Endometrial microvascular endothelial cells (primary cell): ENCODE measurements around the gene PDZK1IP1. TPM values are rescaled to one million over a fixed set of nuclear protein-coding genes. Genes with fewer than 3 reads are reported as not detected.

Experiments
- in situ Hi-C: cut with HindIII; loops from 2 replicates; pipeline ENCODE4 v1.10.0; 2017; ENCODE audit warnings: low sequenced_read_pairs, low pct_unique_long_range_greater_than_20kb; ENCODE audit errors: inconsistent ontology term
- total RNA-seq: library from RNA; depleted of rRNA; stranded (reverse); fragments of >200 nt; gene quantifications from one replicate; pipeline ENCODE4 v1.2.3, GENCODE V29; 2015; ENCODE audit errors: inconsistent ontology term

PDZK1IP1 gene
- total RNA-seq, 1 donor from 2014 or later, result not detected

GRCh38 chr1:47224676-47225399 lies 35.0 kb upstream of the PDZK1IP1 start:
- in situ Hi-C loops, result no loop called here

DNA sequence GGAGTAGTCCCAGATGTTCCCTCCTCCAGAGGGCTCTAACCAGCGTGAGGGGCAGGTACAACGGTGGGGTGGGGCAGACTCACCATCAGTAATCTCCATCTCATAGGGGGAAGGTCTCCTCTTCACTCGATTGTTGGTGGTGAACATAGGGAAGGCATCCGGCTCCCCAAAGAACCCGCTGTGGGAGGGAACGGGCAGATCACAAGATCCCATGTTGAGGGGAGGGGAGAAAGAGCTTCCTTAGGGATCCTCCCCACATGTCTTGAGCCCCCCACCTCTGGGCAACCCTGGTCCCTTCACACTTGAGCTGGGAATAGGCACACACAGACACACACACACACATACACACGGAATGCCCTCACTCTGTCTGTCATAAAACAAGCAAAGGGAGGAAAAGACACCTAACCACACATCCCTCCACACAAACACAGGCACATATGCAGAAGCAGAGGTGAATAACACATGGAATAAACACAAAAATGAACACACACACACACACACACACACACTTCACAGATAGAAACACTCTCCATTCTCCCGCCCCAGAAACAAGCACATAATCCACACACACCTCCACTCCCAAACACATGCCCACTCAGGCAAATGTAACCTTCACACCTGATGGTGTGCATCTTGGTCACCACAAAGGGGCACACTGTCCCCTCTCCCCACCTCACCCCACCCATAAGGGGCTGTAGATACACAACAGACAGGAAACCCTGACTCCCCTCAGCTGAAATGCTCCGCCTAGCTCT lies 34.3 kb upstream of the PDZK1IP1 start:
- in situ Hi-C loops, result no loop called here

GRCh38 chr1:47223174-47223920 lies 33.5 kb upstream of the PDZK1IP1 start:
- in situ Hi-C loops, result no loop called here

DNA sequence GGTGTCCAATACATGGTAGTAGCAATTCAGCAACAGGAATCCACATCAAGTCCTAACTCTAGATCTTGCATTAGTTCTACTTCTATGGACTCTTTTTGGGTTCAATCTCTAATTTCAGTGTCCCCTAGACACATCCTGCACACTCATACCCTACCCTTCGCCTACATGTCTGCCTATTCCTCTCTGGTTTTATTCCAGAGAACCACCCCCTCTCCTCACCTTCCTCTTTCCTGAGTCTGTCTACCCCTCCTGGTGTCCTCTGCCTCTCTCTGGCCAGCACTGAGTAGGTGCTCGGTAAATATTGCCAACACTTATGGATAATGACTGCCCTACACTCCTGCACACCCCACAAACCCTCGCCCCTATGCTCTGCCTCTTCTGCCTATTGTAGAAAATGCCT lies 32.6 kb upstream of the PDZK1IP1 start:
- in situ Hi-C loops, result no loop called here

DNA sequence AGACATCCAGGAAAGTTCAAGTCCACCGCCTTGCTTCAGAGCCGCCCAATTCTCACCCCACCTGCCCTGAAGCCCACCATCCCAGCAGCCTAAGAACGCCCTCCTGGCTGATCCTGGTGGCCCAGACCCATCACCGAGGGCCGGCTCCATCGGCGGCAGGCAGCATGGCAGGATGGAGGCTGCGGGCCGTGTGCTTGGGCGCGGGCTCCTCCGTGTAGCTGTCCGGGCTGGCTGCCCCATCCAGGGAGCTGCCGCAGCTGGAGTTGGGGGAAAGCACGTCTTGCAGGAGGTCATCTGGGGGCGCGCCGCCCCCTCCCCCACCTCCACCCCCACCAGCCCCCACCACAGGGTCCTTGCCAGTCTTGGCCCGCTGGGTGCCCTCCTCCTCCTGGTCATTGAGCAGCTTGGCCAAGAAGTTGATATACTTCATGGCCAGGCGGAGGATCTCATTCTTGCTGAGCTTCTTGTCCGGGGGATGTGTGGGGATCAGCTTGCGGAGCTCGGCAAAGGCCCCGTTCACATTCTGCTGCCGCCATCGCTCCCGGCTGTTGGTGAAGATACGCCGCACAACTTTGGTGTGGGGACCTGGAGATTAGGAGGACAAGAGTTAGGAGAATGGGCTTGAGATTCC lies 29.9 kb upstream of the PDZK1IP1 start:
- in situ Hi-C loops, result no loop called here

DNA sequence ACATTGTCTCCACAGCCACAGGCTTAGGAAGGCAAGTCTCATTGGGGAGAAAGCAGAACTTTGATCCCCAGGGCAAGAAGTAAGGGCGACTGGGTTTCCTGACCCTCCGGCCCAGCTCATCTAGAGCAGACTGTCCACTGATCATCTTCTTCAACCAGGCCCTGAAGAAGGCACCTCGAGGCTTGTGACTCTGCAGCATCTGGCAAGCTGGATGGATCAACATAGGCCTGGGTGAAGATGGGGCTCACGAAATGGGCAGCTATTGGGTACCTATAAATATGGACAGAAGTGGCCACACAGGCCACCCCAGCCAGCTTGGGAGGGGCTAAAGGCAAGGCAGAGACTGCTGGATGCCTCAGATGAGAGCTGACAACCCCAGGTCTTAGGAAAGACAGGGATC lies 29.2 kb upstream of the PDZK1IP1 start:
- in situ Hi-C loops, result no loop called here

- in situ Hi-C loops, result no loop called here
These were observed 26.6 kb upstream of the PDZK1IP1 start for GRCh38 chr1:47216278-47217059.

GRCh38 chr1:47215713-47216112 lies 25.9 kb upstream of the PDZK1IP1 start:
- in situ Hi-C loops, result no loop called here

- in situ Hi-C loops, result no loop called here
These were observed 24.7 kb upstream of the PDZK1IP1 start for GRCh38 chr1:47214549-47214948.

GRCh38 chr1:47213230-47213963 lies 23.6 kb upstream of the PDZK1IP1 start:
- in situ Hi-C loops, result no loop called here

GRCh38 chr1:47212636-47213229 lies 22.9 kb upstream of the PDZK1IP1 start:
- in situ Hi-C loops, result no loop called here

DNA sequence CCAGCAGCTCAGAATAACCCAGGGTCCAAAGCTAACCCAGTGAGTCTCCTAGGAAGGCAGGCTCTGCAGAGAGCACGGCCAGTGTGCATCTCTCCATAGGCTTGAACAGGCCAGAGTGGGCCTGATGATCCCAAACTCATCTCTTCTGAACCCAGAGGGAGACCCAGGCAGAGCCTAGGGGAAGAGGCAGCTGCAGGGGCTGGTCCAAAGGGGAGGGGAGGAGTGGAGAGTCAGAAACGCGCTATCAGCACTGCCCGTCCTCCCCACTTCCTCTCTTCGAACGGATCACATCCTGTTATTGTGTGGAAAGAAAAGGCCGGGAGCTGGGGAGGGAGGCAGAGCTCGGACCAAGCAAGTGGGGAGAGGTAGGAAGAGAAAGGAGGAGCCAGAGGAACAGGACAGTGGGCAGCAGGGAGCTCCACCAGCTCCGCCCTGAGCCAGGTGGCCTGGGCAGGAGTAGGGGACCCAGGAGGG lies 22.0 kb upstream of the PDZK1IP1 start:
- in situ Hi-C loops, result no loop called here

DNA sequence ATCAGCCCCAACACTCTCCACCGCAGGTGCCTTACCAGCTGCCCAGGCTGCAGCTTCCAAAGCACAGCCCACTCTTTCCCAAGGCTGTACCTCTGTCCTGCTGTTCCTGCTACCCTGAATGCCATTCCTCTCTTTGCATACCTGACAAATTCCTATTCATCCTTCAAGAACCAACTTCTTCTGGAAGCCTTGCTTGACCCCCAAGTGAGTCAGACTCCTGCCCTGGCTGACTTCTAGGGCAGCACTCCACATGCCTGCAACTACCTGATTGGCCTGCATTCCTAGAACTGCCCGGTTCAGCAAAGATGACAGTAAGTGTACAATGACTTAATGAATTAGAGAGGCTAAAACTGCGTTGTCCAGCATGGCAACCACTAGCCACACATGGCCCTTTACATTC lies 20.8 kb upstream of the PDZK1IP1 start:
- in situ Hi-C loops, result no loop called here

DNA sequence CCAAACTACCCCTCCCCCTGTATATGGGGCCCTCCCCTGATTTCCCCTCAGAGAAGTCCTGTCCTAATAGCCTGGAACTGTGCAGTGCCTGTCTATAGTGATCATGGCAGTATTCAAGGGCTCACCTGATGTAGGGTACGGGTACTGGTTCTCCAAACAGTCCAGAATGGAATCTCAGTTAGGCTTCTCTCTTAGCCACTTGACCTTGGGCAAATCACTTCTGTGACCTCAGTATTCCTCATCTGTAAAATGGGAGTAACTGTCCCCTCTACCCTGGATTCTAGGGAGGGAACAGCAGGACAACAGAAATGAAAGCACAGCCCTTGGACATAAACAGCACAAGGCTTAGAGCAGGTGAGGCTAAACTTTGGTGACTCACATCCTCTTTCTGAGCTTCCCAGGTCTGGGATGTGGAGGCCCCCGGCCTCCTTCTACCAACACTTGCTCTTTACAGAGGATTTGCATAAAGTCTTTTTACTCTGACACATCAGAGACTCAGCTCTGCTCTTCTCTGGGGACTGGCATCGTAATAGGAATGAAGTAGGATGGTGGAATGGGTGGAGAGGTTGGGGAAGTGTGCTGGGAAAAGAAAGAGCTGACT lies 20.0 kb upstream of the PDZK1IP1 start:
- in situ Hi-C loops, result no loop called here

GRCh38 chr1:47209091-47209490 lies 19.3 kb upstream of the PDZK1IP1 start:
- in situ Hi-C loops, result no loop called here

DNA sequence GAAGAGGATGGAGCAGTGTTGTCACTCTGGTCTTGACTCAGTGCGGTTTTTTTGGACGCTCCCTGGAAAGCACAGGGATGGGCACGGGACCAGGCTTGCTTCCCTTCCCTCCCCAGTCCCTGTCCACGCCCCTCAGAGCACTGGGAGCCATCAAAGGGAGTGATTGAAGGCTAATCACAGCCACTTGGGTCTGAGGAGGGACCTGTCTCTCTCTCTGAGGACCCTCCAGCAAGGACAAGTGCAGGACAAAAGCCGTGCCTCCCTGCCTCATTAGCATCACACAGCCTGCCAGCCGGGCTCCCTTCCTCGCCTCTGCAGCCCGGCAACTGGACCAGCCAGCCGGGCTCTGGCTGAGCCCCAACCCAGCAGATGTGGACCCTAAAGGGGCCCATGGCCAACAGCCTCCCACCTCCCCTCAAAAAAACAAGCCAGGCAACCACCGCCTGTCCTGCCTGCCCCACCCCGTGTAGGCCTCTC lies 18.6 kb upstream of the PDZK1IP1 start:
- in situ Hi-C loops, result no loop called here

DNA sequence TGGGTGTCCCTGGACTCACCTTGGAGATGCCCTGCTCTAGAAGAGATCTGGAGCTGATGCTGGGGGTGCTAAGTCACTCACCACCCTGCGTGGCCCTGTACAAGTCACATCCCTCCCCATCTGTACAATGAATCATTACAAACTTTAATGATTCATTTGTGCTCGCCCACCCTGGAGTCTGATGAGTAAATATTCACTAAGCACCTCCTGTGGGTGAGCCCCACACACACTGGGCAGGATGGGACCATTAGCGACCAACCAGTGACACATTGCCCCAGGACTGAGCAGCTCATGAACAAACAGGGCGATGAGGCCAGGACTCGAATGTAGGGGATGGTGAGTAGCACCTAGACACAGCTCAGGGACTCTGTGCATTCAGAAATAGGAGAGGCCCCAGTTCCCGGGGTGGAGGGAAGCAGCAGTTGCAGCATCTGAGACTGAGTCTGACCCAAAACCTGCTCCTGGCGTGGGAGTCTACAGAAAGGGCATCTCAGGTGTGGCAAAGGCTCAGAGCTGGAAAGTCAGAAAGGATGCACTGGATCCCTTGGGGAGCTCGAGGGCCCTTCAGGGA lies 18.1 kb upstream of the PDZK1IP1 start:
- in situ Hi-C loops, result no loop called here
